Mammary epithelial cell (primary cell): Measurements from ENCODE around the gene PROM1.

Experiments
- CTCF ChIP-seq, 2 donors: IDR thresholded peaks in 1 of 2; conservative IDR thresholded peaks in 1 of 2; 2 replicates each; pipeline ENCODE4 v1.5.1; 2011 to 2012; ENCODE audit warnings: inconsistent platforms in 2 of 2, low read length in 2 of 2, mild to moderate bottlenecking in 2 of 2, control low read depth in 1 of 2, low read depth in 1 of 2; ENCODE audit not compliant: insufficient read depth in 1 of 2; ENCODE audit errors: extremely low read depth in 1 of 2
- EZH2 ChIP-seq: IDR thresholded peaks from 2 replicates; pipeline ENCODE4 v1.6.1; 2012; ENCODE audit warnings: low read length, inconsistent platforms, borderline replicate concordance

GRCh38 chr4:15964159-15964558, 119.7 kb downstream of the PROM1 start:
- TF ChIP-seq EZH2 = no peak
- TF ChIP-seq CTCF (conservative IDR thresholded peaks at IDR 0.05 in 1 of 2, IDR thresholded peaks at IDR 0.05 in 1 of 2; ENCODE audit: extremely low read depth in 1 of 2, insufficient read depth in 1 of 2, low read depth in 1 of 2, low read length in 2 of 2) = peak in 1 of 2 donors; percentile 22
